ENCODE measurements around the gene OR2J2. TPM values are rescaled to one million over a fixed set of nuclear protein-coding genes. Genes with fewer than 3 reads are reported as not detected.

The OR2J2 gene
- total and polyA plus RNA-seq, 2 of the 13 experiments (the other 11 are each of a cell fraction or from before 2014, with no cell fraction given): 0.36 TPM; not detected in 1

DNA sequence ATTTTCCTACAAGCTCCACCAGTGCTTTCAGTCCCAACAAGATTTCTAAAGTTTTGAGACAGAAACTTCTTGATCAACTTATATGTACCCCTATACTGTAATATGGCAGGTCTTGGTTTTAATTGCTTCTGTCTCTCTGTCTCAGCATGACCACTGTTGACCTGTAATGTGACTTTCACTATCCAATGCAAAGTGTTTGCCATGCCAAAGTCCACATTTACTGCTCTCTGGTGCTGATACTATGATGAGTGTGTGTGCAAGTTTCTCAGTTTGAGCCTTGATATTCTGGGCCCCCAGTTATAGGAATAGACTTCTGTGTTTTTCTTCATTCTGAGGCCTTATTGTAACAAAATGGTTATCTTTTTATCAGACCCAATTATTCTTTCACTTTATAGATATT lies 45.8 kb downstream of the OR2J2 start (continued):
- TF ChIP-seq, protein P1, sequence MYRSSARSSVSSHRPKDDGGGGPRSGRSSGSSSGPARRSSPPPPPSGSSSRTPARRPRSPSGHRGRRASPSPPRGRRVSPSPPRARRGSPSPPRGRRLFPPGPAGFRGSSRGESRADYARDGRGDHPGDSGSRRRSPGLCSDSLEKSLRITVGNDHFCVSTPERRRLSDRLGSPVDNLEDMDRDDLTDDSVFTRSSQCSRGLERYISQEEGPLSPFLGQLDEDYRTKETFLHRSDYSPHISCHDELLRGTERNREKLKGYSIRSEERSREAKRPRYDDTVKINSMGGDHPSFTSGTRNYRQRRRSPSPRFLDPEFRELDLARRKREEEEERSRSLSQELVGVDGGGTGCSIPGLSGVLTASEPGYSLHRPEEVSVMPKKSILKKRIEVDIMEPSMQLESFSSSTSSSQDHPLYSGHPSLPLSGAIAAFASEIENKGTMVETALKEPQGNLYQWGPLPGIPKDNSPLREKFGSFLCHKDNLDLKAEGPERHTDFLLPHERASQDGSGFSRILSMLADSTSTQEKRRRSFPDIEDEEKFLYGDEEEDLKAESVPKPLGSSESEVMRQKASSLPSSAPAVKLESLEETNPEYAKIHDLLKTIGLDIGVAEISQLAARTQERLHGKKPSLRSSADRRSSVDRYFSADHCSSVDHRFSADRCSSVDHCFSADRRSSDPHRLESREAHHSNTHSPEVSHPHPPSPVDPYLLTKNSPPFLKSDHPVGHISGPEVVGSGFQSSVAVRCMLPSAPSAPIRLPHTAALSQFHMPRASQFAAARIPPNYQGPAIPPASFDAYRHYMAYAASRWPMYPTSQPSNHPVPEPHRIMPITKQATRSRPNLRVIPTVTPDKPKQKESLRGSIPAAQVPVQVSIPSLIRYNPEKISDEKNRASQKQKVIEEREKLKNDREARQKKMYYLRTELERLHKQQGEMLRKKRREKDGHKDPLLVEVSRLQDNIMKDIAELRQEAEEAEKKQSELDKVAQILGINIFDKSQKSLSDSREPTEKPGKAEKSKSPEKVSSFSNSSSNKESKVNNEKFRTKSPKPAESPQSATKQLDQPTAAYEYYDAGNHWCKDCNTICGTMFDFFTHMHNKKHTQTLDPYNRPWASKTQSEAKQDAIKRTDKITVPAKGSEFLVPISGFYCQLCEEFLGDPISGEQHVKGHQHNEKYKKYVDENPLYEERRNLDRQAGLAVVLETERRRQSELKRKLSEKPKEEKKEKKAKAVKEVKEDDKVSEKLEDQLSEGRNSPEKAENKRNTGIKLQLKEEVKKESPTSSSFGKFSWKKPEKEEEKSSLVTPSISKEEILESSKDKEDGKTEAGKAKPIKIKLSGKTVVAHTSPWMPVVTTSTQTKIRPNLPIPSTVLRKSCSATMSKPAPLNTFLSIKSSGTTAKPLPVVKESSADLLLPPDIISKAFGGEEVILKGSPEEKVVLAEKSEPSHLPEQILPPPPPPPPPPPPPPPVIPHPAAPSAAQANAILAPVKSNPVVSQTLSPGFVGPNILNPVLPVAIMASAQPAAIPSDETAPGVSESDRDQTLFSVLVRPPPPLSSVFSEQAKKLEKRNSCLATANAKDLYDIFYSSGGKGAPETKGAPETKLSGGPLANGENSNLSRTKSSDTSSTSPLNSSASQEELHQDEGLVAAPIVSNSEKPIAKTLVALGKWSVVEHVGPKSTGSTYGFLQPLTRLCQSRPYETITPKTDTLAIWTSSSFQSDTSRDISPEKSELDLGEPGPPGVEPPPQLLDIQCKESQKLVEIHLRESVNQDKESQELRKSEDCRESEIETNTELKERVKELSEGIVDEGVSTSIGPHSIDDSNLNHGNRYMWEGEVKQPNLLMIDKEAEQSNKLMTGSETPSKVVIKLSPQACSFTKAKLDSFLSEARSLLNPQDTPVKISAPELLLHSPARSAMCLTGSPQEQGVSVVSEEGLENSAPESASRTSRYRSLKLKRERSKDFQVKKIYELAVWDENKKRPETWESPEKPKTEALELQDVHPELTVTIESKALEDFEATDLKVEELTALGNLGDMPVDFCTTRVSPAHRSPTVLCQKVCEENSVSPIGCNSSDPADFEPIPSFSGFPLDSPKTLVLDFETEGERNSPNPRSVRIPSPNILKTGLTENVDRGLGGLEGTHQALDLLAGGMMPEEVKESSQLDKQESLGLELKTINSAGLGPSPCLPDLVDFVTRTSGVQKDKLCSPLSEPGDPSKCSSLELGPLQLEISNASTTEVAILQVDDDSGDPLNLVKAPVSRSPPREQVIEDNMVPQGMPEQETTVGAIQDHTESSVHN (CRISPR knock-in tag; IDR thresholded peaks at IDR 0.05): no peak
- TF ChIP-seq, protein P2, sequence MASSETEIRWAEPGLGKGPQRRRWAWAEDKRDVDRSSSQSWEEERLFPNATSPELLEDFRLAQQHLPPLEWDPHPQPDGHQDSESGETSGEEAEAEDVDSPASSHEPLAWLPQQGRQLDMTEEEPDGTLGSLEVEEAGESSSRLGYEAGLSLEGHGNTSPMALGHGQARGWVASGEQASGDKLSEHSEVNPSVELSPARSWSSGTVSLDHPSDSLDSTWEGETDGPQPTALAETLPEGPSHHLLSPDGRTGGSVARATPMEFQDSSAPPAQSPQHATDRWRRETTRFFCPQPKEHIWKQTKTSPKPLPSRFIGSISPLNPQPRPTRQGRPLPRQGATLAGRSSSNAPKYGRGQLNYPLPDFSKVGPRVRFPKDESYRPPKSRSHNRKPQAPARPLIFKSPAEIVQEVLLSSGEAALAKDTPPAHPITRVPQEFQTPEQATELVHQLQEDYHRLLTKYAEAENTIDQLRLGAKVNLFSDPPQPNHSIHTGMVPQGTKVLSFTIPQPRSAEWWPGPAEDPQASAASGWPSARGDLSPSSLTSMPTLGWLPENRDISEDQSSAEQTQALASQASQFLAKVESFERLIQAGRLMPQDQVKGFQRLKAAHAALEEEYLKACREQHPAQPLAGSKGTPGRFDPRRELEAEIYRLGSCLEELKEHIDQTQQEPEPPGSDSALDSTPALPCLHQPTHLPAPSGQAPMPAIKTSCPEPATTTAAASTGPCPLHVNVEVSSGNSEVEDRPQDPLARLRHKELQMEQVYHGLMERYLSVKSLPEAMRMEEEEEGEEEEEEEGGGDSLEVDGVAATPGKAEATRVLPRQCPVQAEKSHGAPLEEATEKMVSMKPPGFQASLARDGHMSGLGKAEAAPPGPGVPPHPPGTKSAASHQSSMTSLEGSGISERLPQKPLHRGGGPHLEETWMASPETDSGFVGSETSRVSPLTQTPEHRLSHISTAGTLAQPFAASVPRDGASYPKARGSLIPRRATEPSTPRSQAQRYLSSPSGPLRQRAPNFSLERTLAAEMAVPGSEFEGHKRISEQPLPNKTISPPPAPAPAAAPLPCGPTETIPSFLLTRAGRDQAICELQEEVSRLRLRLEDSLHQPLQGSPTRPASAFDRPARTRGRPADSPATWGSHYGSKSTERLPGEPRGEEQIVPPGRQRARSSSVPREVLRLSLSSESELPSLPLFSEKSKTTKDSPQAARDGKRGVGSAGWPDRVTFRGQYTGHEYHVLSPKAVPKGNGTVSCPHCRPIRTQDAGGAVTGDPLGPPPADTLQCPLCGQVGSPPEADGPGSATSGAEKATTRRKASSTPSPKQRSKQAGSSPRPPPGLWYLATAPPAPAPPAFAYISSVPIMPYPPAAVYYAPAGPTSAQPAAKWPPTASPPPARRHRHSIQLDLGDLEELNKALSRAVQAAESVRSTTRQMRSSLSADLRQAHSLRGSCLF (CRISPR knock-in tag; IDR thresholded peaks at IDR 0.05; ENCODE audit: borderline replicate concordance): no peak
- TF ChIP-seq, protein P3, sequence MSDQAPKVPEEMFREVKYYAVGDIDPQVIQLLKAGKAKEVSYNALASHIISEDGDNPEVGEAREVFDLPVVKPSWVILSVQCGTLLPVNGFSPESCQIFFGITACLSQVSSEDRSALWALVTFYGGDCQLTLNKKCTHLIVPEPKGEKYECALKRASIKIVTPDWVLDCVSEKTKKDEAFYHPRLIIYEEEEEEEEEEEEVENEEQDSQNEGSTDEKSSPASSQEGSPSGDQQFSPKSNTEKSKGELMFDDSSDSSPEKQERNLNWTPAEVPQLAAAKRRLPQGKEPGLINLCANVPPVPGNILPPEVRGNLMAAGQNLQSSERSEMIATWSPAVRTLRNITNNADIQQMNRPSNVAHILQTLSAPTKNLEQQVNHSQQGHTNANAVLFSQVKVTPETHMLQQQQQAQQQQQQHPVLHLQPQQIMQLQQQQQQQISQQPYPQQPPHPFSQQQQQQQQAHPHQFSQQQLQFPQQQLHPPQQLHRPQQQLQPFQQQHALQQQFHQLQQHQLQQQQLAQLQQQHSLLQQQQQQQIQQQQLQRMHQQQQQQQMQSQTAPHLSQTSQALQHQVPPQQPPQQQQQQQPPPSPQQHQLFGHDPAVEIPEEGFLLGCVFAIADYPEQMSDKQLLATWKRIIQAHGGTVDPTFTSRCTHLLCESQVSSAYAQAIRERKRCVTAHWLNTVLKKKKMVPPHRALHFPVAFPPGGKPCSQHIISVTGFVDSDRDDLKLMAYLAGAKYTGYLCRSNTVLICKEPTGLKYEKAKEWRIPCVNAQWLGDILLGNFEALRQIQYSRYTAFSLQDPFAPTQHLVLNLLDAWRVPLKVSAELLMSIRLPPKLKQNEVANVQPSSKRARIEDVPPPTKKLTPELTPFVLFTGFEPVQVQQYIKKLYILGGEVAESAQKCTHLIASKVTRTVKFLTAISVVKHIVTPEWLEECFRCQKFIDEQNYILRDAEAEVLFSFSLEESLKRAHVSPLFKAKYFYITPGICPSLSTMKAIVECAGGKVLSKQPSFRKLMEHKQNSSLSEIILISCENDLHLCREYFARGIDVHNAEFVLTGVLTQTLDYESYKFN (CRISPR knock-in tag; conservative IDR thresholded peaks at IDR 0.05): peak; percentile 45; the same call in 1 of the 2 replicates
- TF ChIP-seq TCF7 (IDR thresholded peaks at IDR 0.05; ENCODE audit: low read depth): no peak
- TF ChIP-seq, protein P4, sequence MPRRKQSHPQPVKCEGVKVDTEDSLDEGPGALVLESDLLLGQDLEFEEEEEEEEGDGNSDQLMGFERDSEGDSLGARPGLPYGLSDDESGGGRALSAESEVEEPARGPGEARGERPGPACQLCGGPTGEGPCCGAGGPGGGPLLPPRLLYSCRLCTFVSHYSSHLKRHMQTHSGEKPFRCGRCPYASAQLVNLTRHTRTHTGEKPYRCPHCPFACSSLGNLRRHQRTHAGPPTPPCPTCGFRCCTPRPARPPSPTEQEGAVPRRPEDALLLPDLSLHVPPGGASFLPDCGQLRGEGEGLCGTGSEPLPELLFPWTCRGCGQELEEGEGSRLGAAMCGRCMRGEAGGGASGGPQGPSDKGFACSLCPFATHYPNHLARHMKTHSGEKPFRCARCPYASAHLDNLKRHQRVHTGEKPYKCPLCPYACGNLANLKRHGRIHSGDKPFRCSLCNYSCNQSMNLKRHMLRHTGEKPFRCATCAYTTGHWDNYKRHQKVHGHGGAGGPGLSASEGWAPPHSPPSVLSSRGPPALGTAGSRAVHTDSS (CRISPR knock-in tag; conservative IDR thresholded peaks at IDR 0.05): no peak
- TF ChIP-seq ZBTB20 (CRISPR knock-in tag; IDR thresholded peaks at IDR 0.05; ENCODE audit: borderline replicate concordance, low read depth): peak; percentile 47; the same call in 1 of the 2 replicates
